Progenitor cell of endocrine pancreas (in vitro differentiated cells): ENCODE results near the gene MESP2. TPM values are rescaled to one million over a fixed set of nuclear protein-coding genes. Genes with fewer than 3 reads are reported as not detected.

Source experiments
- DNase-seq: peaks from one replicate; pipeline ENCODE4 v3.0.0; 2021; ENCODE audit warnings: low spot score; ENCODE audit not compliant: unreplicated experiment
- H3K27ac Mint-ChIP-seq: 2 replicates; pipeline ENCODE4 v1.8.0; 2021; ENCODE audit warnings: mild to moderate bottlenecking, moderate library complexity, mixed read lengths
- H3K27me3 Mint-ChIP-seq: 2 replicates; pipeline ENCODE4 v1.8.0; 2021; ENCODE audit warnings: mixed read lengths
- H3K36me3 Mint-ChIP-seq: 2 replicates; pipeline ENCODE4 v1.8.0; 2022; ENCODE audit warnings: mixed read lengths; ENCODE audit not compliant: insufficient read depth
- H3K4me1 Mint-ChIP-seq: 2 replicates; pipeline ENCODE4 v1.8.0; 2021; ENCODE audit warnings: low read depth, mixed read lengths
- H3K4me3 Mint-ChIP-seq: 2 replicates; pipeline ENCODE4 v1.8.0; 2021; ENCODE audit warnings: low read depth, mild to moderate bottlenecking, moderate library complexity, mixed read lengths
- H3K9me3 Mint-ChIP-seq: 2 replicates; pipeline ENCODE4 v1.8.0; 2021; ENCODE audit warnings: low read depth, mixed read lengths
- CTCF ChIP-seq: fragments of 200-600 bp; sonication (generic); IDR thresholded peaks from one replicate; pipeline ENCODE4 v1.5.0; 2021; ENCODE audit warnings: antibody characterized with exemption, mild to moderate bottlenecking; ENCODE audit not compliant: unreplicated experiment
- total RNA-seq: library from RNA; stranded (reverse); gene quantifications from 2 replicates; pipeline ENCODE4 v1.2.1, GENCODE V29; 2021

MESP2 gene
- total RNA-seq, 1 donor from 2014 or later: not detected

DNA sequence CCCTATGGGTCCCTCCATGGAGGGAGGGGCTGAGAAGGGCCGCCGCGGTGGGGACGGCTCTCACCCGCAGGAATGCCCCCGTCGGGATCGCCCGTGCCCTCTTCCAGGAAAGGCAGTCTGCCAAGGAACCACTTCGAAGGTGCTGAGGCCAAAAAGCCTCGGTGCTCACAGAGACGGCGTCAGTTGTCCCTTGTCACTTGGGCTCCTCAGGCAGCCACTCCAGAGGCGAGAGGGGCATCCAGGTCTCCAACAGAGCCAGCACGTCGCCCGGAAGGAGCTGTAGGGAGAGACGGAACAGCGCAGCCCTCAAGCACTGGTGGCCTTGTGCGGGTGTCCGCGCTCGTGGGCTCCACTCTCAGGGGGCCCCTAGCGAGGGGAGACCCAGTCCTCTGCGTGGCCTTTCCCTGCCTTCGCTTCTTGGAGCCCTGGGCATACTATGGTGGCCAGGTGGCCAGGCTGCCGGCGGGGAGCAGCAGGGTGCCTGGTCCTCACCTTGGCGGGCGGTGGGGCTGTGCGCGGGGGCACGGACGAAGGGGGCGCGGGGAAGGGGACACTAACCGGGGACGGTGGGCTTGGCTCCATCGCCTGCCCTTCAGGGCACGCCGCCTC lies 26.1 kb upstream of the MESP2 start:
- no peak for TF ChIP-seq CTCF
- Mint-ChIP-seq H3K4me1 (no peaks in the 10 kb centered on the region), H3K4me3 (peak overlapping the region; percentile 52), H3K9me3 (no peaks in the 10 kb centered on the region), H3K36me3 (no peaks in the 10 kb centered on the region), H3K27ac (no peak overlapping the region), H3K27me3 (peaks cover 28% of the 10 kb centered on the region)
- no peak for DNase-seq

GRCh38 chr15:89750560-89751542 lies 25.3 kb upstream of the MESP2 start, which contains the start of gene MESP1:
Gene MESP1, minus strand, starts transcription at chr15:89751249. Its CDS starts 18 bp downstream, at chr15:89751231.
- H3K4me1 Mint-ChIP-seq: no peaks in the 10 kb centered on the region
- peak; percentile 91 for DNase-seq
- no peaks in the 10 kb centered on the region for H3K36me3 Mint-ChIP-seq
- H3K27me3 Mint-ChIP-seq: peaks cover 35% of the 10 kb centered on the region
- no peak within 1 kb of the TSS for H3K27ac Mint-ChIP-seq
- H3K4me3 Mint-ChIP-seq: peak within 1 kb of the TSS; percentile 52
- H3K9me3 Mint-ChIP-seq: no peaks in the 10 kb centered on the region
- peak; percentile 84 for TF ChIP-seq CTCF

- peaks cover 38% of the 10 kb centered on the region for H3K27me3 Mint-ChIP-seq
Observed at GRCh38 chr15:89751748-89752147, 24.4 kb upstream of the MESP2 start.

DNA sequence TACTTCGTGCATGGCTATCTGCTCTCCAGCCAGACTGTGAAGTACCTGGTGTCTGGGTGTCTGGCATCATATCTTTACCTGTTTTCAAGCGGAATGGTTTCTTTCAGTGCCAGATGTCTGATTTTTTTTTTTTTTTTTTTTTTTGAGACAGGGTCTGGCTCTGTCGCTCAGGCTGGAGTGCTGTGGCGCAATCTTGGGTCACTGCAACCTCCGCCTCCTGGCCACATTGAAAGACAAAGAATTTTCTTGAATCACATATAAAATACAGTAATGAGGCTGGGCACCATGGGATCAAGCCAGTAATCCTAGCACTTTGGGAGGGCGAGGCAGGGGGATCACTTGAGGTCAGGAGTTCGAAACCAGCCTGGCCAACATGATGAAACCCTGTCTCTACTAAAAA lies 22.3 kb upstream of the MESP2 start:
- no peak for DNase-seq
- no peaks in the 10 kb centered on the region for H3K9me3 Mint-ChIP-seq
- no peak for TF ChIP-seq CTCF
- no peaks in the 10 kb centered on the region for H3K4me1 Mint-ChIP-seq
- no peaks in the 10 kb centered on the region for H3K36me3 Mint-ChIP-seq
- peaks cover 48% of the 10 kb centered on the region for H3K27me3 Mint-ChIP-seq
- H3K4me3 Mint-ChIP-seq: no peak overlapping the region
- no peak overlapping the region for H3K27ac Mint-ChIP-seq

More at GRCh38 chr15:89751748-89752147, 24.4 kb upstream of the MESP2 start:
- TF ChIP-seq CTCF: no peak
- no peaks in the 10 kb centered on the region for H3K36me3 Mint-ChIP-seq
- H3K9me3 Mint-ChIP-seq: no peaks in the 10 kb centered on the region
- peak overlapping the region; percentile 21 for H3K4me3 Mint-ChIP-seq
- H3K27ac Mint-ChIP-seq: no peak overlapping the region
- no peaks in the 10 kb centered on the region for H3K4me1 Mint-ChIP-seq
- DNase-seq: no peak

- Mint-ChIP-seq H3K4me1 (no peaks in the 10 kb centered on the region), H3K27me3 (peaks cover 55% of the 10 kb centered on the region), H3K27ac (no peak overlapping the region), H3K36me3 (no peaks in the 10 kb centered on the region), H3K9me3 (no peaks in the 10 kb centered on the region), H3K4me3 (no peak overlapping the region)
- TF ChIP-seq CTCF: no peak
- no peak for DNase-seq
Observed at GRCh38 chr15:89754361-89755154, 21.6 kb upstream of the MESP2 start.
